Measurements from ENCODE around the gene ZDHHC11.
"Not testable (repeated sequence)": the region's sequence is repeated elsewhere in the genome, so short reads cannot be mapped to it uniquely, and the experiment has no call there.

The ZDHHC11 gene

GRCh38 chr5:801472-801871 is 49.3 kb downstream of the ZDHHC11 start:
- no peak for DNase-seq (ENCODE audit: low read depth)

DNA sequence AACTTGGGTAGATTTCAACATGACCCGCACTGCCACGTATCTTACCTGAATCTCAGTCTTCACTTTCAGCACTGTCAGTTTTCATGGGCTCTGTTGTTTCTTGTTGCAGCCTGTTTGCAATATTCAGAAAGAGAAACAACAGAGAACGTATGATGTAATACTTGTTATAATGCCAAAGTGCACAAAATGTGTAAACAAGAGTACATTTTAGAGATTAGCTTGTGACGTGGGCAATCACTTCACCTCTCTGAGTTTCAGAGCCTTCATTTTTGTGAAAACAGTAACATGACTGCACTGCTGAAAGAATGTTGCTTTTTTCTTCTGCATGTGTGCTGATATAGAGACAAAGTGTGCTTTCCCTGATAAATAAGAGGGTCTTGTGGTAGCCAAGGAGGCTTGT is 49.7 kb downstream of the ZDHHC11 start:
- not testable (repeated sequence) for DNase-seq (ENCODE audit: low read depth)

GRCh38 chr5:798505-799138 is 52.2 kb downstream of the ZDHHC11 start:
- not testable (repeated sequence) for DNase-seq (ENCODE audit: low read depth)

DNA sequence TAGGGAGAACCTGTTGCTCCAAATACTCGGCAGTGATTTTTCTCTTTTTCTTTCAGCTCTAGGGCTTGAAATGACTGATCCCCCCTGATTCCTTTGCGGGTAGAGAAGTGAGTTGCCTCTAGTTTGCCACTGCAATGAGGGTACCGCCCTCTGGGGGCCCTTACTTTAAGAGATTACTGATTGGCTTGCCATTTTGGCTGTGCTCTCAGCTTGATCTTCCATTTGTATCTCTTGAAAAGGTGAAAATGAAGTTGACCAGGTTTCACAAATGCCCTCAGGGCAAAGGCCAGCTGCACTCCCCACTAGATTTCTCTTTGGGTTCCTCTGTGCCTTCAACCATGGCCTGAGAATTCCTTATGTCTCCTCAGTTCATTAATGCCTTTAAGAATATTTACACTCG is 52.8 kb downstream of the ZDHHC11 start:
- not testable (repeated sequence) for DNase-seq (ENCODE audit: low read depth)

DNA sequence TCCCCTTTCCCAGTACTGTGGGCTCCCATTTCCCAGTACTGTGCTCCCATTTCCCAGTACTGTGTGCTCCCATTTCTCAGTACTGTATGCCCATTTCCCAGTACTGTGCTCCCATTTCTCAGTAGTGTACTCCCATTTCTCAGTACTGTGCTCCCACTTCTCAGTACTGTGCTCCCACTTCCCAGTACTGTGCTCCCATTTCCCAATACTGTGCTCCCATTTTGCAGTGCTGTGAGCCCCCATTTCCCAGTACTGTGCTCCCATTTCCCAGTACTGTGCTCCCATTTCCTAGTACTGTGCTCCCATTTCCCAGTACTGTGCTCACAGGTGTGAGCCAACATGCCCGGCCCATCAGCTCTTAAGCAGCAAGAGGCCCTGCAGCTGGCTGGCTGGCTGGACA is 54.9 kb downstream of the ZDHHC11 start:
- not testable (repeated sequence) for DNase-seq (ENCODE audit: low read depth)

DNA sequence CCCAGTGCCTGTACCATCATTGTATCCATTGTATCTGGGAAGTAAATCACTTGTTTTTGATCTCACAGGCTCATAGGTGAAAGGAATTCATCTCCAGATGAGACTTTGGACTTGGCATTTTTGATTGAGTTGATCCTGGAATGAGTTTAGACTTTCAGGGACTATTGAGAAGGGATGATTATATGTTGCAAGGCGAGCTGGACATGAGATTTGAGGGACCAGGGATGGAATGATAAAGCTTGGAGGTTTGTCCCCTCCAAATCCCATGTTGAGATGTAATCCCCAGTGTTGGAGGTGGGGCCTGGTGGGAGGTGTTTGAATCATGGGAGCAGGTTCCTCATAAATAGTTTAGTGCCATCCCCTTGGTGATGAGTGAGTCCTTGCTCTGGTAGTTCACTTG is 55.8 kb downstream of the ZDHHC11 start:
- DNase-seq (ENCODE audit: low read depth) = not testable (repeated sequence)

DNA sequence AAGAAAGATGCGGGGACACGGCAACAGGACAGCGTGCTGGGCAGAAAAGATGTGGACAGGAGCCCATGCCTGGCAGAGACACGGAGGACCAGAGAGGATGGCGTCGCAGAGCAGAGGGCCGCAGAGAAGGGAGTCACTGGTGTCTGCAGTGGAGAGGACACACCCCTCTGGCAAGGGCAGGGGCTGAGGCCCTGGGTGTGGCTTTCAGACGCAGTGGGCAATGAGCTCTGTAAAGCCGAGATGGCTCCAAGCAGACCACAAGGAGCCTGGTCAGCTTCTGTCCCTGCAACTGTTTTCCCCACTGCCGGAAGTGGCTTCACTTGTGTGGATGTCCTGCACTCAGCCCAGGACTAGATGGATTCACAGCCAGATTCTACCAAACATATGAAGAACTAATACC is 62.1 kb downstream of the ZDHHC11 start:
- not testable (repeated sequence) for DNase-seq (ENCODE audit: low read depth)

- DNase-seq (ENCODE audit: low read depth) = not testable (repeated sequence)
Measured at GRCh38 chr5:787857-788233, 62.9 kb downstream of the ZDHHC11 start.

- DNase-seq (ENCODE audit: low read depth) = not testable (repeated sequence)
Measured at GRCh38 chr5:787224-787856, 63.4 kb downstream of the ZDHHC11 start.

DNA sequence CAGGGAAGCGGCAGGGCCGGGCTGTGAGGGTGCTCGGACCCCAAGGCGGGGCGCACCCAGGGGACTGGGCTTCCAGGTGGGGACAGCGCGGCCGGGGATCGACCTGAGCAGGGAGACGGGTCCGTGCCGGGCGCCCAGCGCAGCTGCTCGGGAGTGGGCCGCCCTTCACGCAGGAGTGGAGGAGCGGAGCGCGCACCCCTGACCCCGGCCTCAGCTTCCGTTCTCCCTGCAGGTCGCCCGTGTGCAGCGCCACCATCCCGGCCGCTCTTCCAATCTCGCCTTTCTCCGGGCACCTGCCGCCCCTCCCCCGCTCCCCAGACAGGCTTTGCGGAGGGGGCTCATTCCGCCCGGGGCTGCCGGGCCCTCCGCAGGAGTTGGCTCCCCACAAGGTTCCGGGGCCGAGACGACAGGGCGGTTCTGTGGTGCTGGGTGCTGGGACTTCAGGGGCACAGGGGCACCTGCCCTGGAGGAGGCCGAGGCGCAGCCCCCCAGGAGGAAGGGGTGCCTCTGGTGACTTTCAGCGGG is 65.5 kb downstream of the ZDHHC11 start:
- DNase-seq (ENCODE audit: low read depth) = not testable (repeated sequence)

DNA sequence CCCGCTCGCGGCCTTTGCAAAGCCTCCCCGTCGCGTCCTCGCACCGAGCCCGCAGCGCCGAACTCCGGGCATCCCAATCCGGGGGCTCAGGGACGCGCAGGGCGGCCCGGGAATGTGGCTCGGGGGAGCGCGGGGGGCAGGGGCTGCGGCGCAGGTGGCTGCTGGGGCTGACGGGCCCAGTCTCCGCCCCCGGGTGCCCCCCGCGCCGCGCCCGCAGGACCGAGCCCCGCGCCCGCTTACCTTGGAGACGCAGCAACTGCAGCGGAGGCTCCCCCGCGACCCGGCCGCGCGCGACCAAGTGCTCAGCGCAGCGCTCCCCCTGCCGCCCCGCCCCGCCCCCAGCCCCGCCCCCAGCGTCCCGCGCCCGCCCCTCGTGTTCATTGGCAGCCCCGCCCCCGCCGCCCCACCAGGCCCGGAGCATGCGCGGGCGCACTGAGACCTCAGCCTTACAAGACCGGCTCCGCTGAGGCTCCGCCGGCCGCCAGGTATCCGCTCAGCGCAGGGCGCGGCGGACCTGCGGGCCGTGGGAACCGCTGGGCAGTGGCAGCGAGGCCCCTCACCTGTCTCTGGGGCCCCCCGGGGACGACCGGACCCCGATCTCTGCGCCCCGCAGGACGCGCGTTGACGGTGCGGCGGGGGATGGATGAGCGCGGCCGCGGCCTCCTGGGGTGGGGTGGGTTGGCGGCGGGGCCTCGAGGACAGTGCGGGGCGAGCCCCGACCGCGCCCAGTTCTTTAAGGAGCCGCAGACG is 66.2 kb downstream of the ZDHHC11 start, which contains the start of gene ZDHHC11B:
ZDHHC11B (minus strand) TSS at position 302 of the 750 bp plus-strand sequence. CDS start 17,810 bp downstream, outside the sequence.
- DNase-seq (ENCODE audit: low read depth) = peak; percentile 93

GRCh38 chr5:783881-784427 is 66.8 kb downstream of the ZDHHC11 start:
- DNase-seq (ENCODE audit: low read depth) = not testable (repeated sequence)

- not testable (repeated sequence) for DNase-seq (ENCODE audit: low read depth)
Measured at GRCh38 chr5:783049-783802, 67.6 kb downstream of the ZDHHC11 start.

DNA sequence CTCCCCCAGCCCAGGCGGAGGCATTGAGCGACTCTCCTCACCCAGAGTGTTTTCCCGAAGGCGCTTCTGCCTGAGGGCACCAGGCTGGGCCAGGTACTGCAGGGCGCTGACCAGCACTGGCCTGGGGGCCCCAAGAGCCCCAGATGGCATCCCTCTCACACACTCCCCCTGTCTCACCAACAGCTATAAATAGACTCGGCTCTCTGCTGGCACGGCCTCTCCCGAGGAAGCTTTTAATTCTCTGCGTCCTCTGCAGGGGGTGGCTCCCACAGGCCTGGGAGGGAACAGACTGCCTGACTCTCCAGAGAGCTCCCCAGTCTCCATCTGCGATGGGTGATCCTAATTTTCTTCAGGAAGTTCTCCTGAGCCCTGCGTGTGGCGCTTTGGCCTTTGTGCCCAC is 68.4 kb downstream of the ZDHHC11 start:
- not testable (repeated sequence) for DNase-seq (ENCODE audit: low read depth)

- not testable (repeated sequence) for DNase-seq (ENCODE audit: low read depth)
Measured at GRCh38 chr5:780571-780970, 70.2 kb downstream of the ZDHHC11 start.

- DNase-seq (ENCODE audit: low read depth) = not testable (repeated sequence)
Measured at GRCh38 chr5:778967-779366, 71.8 kb downstream of the ZDHHC11 start.

DNA sequence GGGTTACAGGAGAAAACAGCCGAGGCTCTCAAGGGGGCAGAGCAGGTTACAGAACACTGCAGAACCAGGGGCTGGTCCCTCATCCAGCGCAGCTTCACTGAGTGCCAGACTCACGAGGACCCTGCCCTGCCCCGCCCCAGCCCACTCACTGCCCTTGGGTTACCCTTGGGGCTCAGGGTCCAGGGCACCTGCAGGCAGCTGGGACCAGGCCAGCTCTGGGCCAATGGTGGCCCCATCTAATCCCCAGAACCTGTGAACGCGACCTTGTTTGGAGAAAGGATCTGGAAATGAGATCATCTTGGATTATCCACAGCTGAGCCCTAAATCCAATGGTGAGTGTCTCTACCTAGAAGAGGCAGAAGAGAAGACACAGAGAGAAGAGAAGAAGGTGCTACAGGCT is 72.4 kb downstream of the ZDHHC11 start:
- not testable (repeated sequence) for DNase-seq (ENCODE audit: low read depth)

- no peak for DNase-seq (ENCODE audit: low read depth)
Measured at GRCh38 chr5:777756-778161, 73.0 kb downstream of the ZDHHC11 start.

- no peak for DNase-seq (ENCODE audit: low read depth)
Measured at GRCh38 chr5:776862-777711, 73.7 kb downstream of the ZDHHC11 start.

DNA sequence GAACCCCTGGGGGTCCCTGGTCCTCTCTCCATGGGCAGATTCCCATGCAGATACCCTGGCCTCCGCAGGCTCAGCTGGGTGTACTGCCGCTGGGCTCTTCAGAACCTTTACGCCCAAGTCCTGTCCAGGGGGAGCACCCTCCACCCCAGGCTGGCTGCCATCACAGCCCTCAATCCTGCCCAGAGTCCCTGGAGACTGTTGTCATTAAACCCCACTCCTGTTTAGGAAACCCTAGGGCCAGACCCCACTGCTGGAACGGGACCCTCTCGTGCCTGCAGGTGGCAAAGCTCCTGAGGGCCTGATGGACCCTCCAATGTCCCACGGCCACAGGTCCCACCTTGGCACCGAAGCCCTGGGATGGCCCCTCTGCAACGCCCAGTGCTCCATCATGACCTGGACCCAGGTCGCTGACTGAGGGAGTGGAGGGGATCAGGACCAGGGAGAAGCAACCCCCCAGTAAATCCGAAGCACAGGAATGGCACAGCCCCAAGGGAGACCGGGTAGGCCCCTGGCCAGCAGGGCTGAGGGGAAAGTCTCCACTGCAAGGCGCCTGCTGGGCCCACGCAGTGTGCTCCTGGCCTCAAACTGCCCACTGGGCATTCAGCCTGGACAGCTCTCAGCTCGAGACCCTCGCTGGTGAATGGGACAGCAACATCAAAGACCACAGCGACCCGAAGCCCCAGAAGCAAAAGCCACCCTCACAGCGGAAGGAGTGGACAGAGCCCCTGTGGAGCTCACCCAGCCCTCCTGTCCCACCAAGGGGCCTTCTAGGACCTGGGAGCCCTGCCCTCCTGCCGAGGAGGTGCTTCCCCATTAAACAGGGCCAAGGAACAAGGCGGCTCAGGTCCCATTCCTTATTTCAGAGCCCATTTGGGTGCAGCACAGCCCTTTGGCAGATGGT is 74.6 kb downstream of the ZDHHC11 start:
- no peak for DNase-seq (ENCODE audit: low read depth)
